ENCODE results near the gene TAP2. TPM values are rescaled to one million over a fixed set of nuclear protein-coding genes. Genes with fewer than 3 reads are reported as not detected.
A peak's percentile ranks its signal among the peaks of the same experiment; 100 is the strongest.

The TAP2 gene
- total and polyA plus RNA-seq, 2 experiments from 2014 or later = 4.9 to 102 TPM

DNA sequence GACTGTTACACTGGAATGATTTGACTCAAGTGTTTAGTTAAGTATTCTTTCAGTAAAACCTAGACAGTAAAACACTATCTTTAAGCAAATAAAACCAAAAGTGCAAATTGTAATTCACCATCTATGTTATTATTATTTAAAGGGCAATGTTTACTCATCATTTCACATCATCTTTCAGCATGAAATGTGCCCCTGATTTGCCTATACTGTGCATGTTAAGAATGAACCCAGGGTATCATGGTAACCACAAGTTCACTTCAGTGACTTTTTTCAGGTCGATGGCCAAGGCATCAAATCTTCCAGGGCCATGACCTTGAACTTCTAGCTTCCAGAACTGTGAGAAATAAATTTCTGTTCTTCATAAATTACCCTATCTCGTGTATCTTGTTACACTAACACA, 19.7 kb downstream of the TAP2 start (continued):
- no peak for TF ChIP-seq REST (IDR thresholded peaks at IDR 0.05; ENCODE audit: unreplicated experiment)
- TF ChIP-seq, protein P1, sequence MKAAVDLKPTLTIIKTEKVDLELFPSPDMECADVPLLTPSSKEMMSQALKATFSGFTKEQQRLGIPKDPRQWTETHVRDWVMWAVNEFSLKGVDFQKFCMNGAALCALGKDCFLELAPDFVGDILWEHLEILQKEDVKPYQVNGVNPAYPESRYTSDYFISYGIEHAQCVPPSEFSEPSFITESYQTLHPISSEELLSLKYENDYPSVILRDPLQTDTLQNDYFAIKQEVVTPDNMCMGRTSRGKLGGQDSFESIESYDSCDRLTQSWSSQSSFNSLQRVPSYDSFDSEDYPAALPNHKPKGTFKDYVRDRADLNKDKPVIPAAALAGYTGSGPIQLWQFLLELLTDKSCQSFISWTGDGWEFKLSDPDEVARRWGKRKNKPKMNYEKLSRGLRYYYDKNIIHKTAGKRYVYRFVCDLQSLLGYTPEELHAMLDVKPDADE (IDR thresholded peaks at IDR 0.05) = no peak
- no peak for TF ChIP-seq CTCF (conservative IDR thresholded peaks at IDR 0.05; ENCODE audit: low read depth in 2 of 2)
- no peak for TF ChIP-seq JUNB (IDR thresholded peaks at IDR 0.05; ENCODE audit: unreplicated experiment)
- TF ChIP-seq ZNF331 (CRISPR knock-in tag; IDR thresholded peaks at IDR 0.05; ENCODE audit: low read depth) = no peak
- TF ChIP-seq POLR2AphosphoS5 (IDR thresholded peaks at IDR 0.05; ENCODE audit: low read depth) = no peak
- TF ChIP-seq EZH2 (IDR thresholded peaks at IDR 0.05; ENCODE audit: low read depth, unreplicated experiment) = no peak

GRCh38 chr6:32816746-32817204, 21.8 kb downstream of the TAP2 start, which contains the start of gene HLA-DOB:
Gene HLA-DOB (minus strand): TSS chr6:32817002. CDS start chr6:32816951, 51 bp downstream.
- no peak within 1 kb of the TSS for H3K4me3 Mint-ChIP-seq
- no peaks in the 10 kb centered on the region for H4K20me1 ChIP-seq (replicated peaks; ENCODE audit: insufficient read depth)
- H3K4me3 ChIP-seq = no peak within 1 kb of the TSS
- no peaks in the 10 kb centered on the region for H3K4me1 ChIP-seq (ENCODE audit: insufficient read depth)
- peaks cover 2% of the 10 kb centered on the region for H3K27me3 Mint-ChIP-seq (ENCODE audit: insufficient read depth, low read depth, poor library complexity)
- peak; percentile 65 for ATAC-seq
- H3K79me2 ChIP-seq (replicated peaks; ENCODE audit: insufficient read depth) = no peaks in the 10 kb centered on the region
- peak; percentile 52 for DNase-seq (ENCODE audit: low spot score)
- H3K9me3 Mint-ChIP-seq = no peaks in the 10 kb centered on the region
- H3K4me2 ChIP-seq = no peak within 1 kb of the TSS
- H2AFZ ChIP-seq = 0 out of 2 replicates have a peak within 1 kb of the TSS, but pooled peaks have one; percentile 34
- no peaks in the 10 kb centered on the region for H3K36me3 ChIP-seq (ENCODE audit: insufficient read depth)
- H3K27ac Mint-ChIP-seq = no peak within 1 kb of the TSS
- no peak within 1 kb of the TSS for H3K27ac ChIP-seq (ENCODE audit: low read depth)
- H3K27me3 ChIP-seq (ENCODE audit: insufficient read depth) = no peaks in the 10 kb centered on the region
- no peak for TF ChIP-seq CTCF (conservative IDR thresholded peaks at IDR 0.05; ENCODE audit: low read depth in 2 of 2)
- 0 out of 2 replicates have a peak, but pooled peaks have one; percentile 48 for TF ChIP-seq CREB1 (CRISPR knock-in tag; IDR thresholded peaks at IDR 0.05; ENCODE audit: low read depth)
- no peaks in the 10 kb centered on the region for H3F3A ChIP-seq (replicated peaks; ENCODE audit: low read depth)
- no peaks in the 10 kb centered on the region for H3K4me1 Mint-ChIP-seq
- peaks cover 7% of the 10 kb centered on the region for H3K9me2 ChIP-seq (ENCODE audit: insufficient read depth)
- H3K36me3 Mint-ChIP-seq (ENCODE audit: low read depth) = no peaks in the 10 kb centered on the region

Data from GM23338 (cell line).